HepG2 (cell line): Measurements from ENCODE around the gene ZNF653. TPM values are rescaled to one million over a fixed set of nuclear protein-coding genes. Genes with fewer than 3 reads are reported as not detected.
A peak's percentile ranks its signal among the peaks of the same experiment; 100 is the strongest.

Experiments used
- BHLHE40 ChIP-seq: IDR thresholded peaks from 2 replicates; pipeline ENCODE4 v1.6.1; 2011; ENCODE audit warnings: low read length, improper control_type of control experiment
- CBFB ChIP-seq: sonication (generic); formaldehyde crosslinking; IDR thresholded peaks from 2 replicates; pipeline ENCODE4 v1.4.0; 2020; ENCODE audit warnings: missing genetic modification reagents
- DR1 ChIP-seq: sonication (generic); formaldehyde crosslinking; IDR thresholded peaks from 2 replicates; pipeline ENCODE4 v1.8.0; 2021; ENCODE audit warnings: mild to moderate bottlenecking, missing genetic modification reagents, inconsistent platforms
- GTF3A ChIP-seq: sonication (generic); formaldehyde crosslinking; conservative IDR thresholded peaks from 2 replicates; pipeline ENCODE4 v1.4.0; 2020; ENCODE audit warnings: mild to moderate bottlenecking, missing genetic modification reagents
- KLF11 ChIP-seq: IDR thresholded peaks from 2 replicates; pipeline ENCODE4 v1.6.1; 2016; ENCODE audit warnings: missing compliant biosample characterization
- PAX8 ChIP-seq: sonication (generic); formaldehyde crosslinking; IDR thresholded peaks from 2 replicates; pipeline ENCODE4 v1.8.0; 2022; ENCODE audit warnings: mild to moderate bottlenecking, missing genetic modification reagents, borderline replicate concordance
- PCBP2 ChIP-seq: fragments of 200-400 bp; formaldehyde crosslinking; optimal IDR thresholded peaks from 2 replicates; pipeline ENCODE3; 2018; ENCODE audit warnings: low read length, low read depth; ENCODE audit not compliant: poor library complexity, severe bottlenecking
- REL ChIP-seq: sonication (generic); formaldehyde crosslinking; conservative IDR thresholded peaks from 2 replicates; pipeline ENCODE4 v1.8.0; 2022; ENCODE audit warnings: mild to moderate bottlenecking, missing genetic modification reagents, moderate library complexity
- REXO4 ChIP-seq: sonication (generic); formaldehyde crosslinking; IDR thresholded peaks from 2 replicates; pipeline ENCODE4 v1.8.0; 2022; ENCODE audit warnings: missing genetic modification reagents, mild to moderate bottlenecking, borderline replicate concordance
- RFXANK ChIP-seq: IDR thresholded peaks from 2 replicates; pipeline ENCODE4 v1.6.1; 2016
- SRY ChIP-seq: sonication (generic); formaldehyde crosslinking; IDR thresholded peaks from 2 replicates; pipeline ENCODE4 v1.8.0; 2022; ENCODE audit warnings: mild to moderate bottlenecking, missing genetic modification reagents
- ZBTB1 ChIP-seq: sonication (generic); formaldehyde crosslinking; IDR thresholded peaks from 2 replicates; pipeline ENCODE4 v1.4.0; 2020; ENCODE audit warnings: missing genetic modification reagents, borderline replicate concordance
- ZKSCAN5 ChIP-seq: sonication (generic); formaldehyde crosslinking; IDR thresholded peaks from 2 replicates; pipeline ENCODE4 v1.5.1; 2020; ENCODE audit warnings: mild to moderate bottlenecking, missing genetic modification reagents
- ZNF530 ChIP-seq: sonication (generic); formaldehyde crosslinking; IDR thresholded peaks from 2 replicates; pipeline ENCODE4 v1.5.0; 2020; ENCODE audit warnings: low read depth, mild to moderate bottlenecking, missing genetic modification reagents
- ZNF557 ChIP-seq: sonication (generic); formaldehyde crosslinking; IDR thresholded peaks from 2 replicates; pipeline ENCODE4 v1.4.0; 2020; ENCODE audit warnings: missing genetic modification reagents
- ZNF790 ChIP-seq: sonication (generic); formaldehyde crosslinking; IDR thresholded peaks from 2 replicates; pipeline ENCODE4 v1.8.0; 2022; ENCODE audit warnings: missing genetic modification reagents, mild to moderate bottlenecking, borderline replicate concordance
- polyA plus RNA-seq, 8 experiments: library from polyadenylated mRNA; depleted of rRNA in 3 of 8; stranded (reverse) in 7 of 8; unstranded in 1 of 8; fragments of >200 nt; fragmentation: Illumina TruSeq in 4 of 8; extraction: Trizol in 4 of 8; gene quantifications; 2 replicates each; pipeline versions ENCODE4 v1.2.1 to v1.2.3, GENCODE V29; 2011 to 2016; ENCODE audit warnings: low read depth in 4 of 8, missing spikeins in 1 of 8, mixed read lengths in 1 of 8; ENCODE audit not compliant: insufficient read depth in 1 of 8
- total RNA-seq, 5 experiments: library from RNA; depleted of rRNA; stranded (reverse); fragments of >200 nt; fragmentation: Illumina TruSeq; extraction: Trizol; gene quantifications; 2 replicates each; pipeline ENCODE4 v1.2.3, GENCODE V29; 2016; ENCODE audit warnings: low read depth in 1 of 5
- TF ChIP-seq, protein P1 (sequence below): sonication (generic); formaldehyde crosslinking; IDR thresholded peaks from 2 replicates; pipeline ENCODE4 v1.9.0; 2022; ENCODE audit warnings: missing genetic modification reagents, mild to moderate bottlenecking, borderline replicate concordance
- TF ChIP-seq, protein P2 (sequence below): IDR thresholded peaks from 2 replicates; pipeline ENCODE4 v1.6.1; 2016; ENCODE audit warnings: low read depth
- TF ChIP-seq, protein P3 (sequence below): sonication (generic); formaldehyde crosslinking; IDR thresholded peaks from 2 replicates; pipeline ENCODE4 v1.8.1; 2023; ENCODE audit warnings: missing genetic modification reagents, inconsistent platforms, borderline replicate concordance
- TF ChIP-seq, protein P4 (sequence below): sonication (generic); formaldehyde crosslinking; IDR thresholded peaks from 2 replicates; pipeline ENCODE4 v1.5.1; 2020; ENCODE audit warnings: mild to moderate bottlenecking, missing genetic modification reagents, moderate library complexity
- TF ChIP-seq, protein P5 (sequence below): sonication (generic); formaldehyde crosslinking; IDR thresholded peaks from 2 replicates; pipeline ENCODE4 v1.8.0; 2022; ENCODE audit warnings: missing genetic modification reagents, low read depth, mild to moderate bottlenecking, borderline replicate concordance

The ZNF653 gene
- total and polyA plus RNA-seq, 2 of the 13 experiments (the other 11 are each of a cell fraction or from before 2014, with no cell fraction given), result 4.7 to 7.1 TPM

DNA sequence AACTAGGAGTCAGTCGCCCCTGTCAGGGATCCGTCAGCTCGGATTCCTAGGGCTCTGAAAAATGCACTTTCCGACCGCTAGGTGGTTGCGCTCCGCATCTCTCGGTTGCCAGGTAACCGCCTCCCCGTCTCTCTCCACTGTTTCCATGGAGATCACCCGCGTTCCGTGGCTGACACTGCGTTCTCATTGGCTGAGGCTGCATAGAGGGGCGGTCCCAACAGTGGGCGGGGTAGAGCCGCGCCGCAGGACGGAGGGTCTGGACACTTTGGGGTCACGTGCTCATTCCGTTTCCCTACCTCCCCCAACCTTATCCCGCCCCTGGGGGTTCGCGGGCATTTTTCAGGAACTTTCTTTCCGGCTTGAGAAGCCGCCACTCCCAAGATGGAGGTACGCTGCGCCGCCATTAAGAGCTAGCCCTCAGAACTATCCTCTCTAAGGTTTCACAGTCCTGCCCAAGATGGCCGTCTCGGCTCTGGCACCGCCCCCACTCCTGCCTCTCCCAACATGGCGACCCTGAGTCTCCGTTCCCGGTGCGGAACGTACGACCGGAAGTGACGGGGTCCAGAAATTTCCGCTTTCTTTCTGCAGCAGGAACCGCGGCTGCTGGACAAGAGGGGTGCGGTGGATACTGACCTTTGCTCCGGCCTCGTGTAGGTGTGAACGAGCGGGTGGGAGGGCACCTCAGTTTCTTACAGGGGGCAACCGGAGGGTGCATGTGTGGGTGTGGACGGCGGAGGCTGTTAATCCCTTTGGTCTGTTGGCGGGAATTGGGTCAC is 70.4 kb downstream of the ZNF653 start, which contains the start of the genes ODAD3 and PRKCSH (continued):
- TF ChIP-seq, protein P1, sequence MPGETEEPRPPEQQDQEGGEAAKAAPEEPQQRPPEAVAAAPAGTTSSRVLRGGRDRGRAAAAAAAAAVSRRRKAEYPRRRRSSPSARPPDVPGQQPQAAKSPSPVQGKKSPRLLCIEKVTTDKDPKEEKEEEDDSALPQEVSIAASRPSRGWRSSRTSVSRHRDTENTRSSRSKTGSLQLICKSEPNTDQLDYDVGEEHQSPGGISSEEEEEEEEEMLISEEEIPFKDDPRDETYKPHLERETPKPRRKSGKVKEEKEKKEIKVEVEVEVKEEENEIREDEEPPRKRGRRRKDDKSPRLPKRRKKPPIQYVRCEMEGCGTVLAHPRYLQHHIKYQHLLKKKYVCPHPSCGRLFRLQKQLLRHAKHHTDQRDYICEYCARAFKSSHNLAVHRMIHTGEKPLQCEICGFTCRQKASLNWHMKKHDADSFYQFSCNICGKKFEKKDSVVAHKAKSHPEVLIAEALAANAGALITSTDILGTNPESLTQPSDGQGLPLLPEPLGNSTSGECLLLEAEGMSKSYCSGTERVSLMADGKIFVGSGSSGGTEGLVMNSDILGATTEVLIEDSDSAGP (CRISPR knock-in tag), result peak; percentile 49; the same call in 1 of the 2 replicates
- TF ChIP-seq ZKSCAN5 (CRISPR knock-in tag) (no peak), RFXANK (CRISPR knock-in tag) (peak; percentile 37; the same call in 1 of the 2 replicates), SRY (peak; percentile 82; the same call in 1 of the 2 replicates), ZNF790 (CRISPR knock-in tag) (no peak), GTF3A (CRISPR knock-in tag) (0 out of 2 replicates have a peak, but pooled peaks have one; percentile 35), ZNF557 (CRISPR knock-in tag) (no peak; the same call in none of the 2 replicates), CBFB (CRISPR knock-in tag) (peak; percentile 76; the same call in 1 of the 2 replicates), ZNF530 (CRISPR knock-in tag) (no peak), REXO4 (CRISPR knock-in tag) (no peak), PAX8 (CRISPR knock-in tag) (no peak), BHLHE40 (peak; percentile 87), KLF11 (CRISPR knock-in tag) (no peak), DR1 (CRISPR knock-in tag) (peak; percentile 72), PCBP2 (no peak), ZBTB1 (CRISPR knock-in tag) (no peak), REL (CRISPR knock-in tag) (no peak)
- TF ChIP-seq, protein P2, sequence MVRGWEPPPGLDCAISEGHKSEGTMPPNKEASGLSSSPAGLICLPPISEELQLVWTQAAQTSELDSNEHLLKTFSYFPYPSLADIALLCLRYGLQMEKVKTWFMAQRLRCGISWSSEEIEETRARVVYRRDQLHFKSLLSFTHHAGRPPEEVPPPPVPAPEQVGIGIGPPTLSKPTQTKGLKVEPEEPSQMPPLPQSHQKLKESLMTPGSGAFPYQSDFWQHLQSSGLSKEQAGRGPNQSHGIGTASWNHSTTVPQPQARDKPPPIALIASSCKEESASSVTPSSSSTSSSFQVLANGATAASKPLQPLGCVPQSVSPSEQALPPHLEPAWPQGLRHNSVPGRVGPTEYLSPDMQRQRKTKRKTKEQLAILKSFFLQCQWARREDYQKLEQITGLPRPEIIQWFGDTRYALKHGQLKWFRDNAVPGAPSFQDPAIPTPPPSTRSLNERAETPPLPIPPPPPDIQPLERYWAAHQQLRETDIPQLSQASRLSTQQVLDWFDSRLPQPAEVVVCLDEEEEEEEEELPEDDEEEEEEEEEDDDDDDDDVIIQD (CRISPR knock-in tag), result no peak
- TF ChIP-seq, protein P3, sequence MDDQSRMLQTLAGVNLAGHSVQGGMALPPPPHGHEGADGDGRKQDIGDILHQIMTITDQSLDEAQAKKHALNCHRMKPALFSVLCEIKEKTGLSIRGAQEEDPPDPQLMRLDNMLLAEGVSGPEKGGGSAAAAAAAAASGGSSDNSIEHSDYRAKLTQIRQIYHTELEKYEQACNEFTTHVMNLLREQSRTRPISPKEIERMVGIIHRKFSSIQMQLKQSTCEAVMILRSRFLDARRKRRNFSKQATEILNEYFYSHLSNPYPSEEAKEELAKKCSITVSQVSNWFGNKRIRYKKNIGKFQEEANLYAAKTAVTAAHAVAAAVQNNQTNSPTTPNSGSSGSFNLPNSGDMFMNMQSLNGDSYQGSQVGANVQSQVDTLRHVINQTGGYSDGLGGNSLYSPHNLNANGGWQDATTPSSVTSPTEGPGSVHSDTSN (CRISPR knock-in tag), result no peak
- TF ChIP-seq, protein P4, sequence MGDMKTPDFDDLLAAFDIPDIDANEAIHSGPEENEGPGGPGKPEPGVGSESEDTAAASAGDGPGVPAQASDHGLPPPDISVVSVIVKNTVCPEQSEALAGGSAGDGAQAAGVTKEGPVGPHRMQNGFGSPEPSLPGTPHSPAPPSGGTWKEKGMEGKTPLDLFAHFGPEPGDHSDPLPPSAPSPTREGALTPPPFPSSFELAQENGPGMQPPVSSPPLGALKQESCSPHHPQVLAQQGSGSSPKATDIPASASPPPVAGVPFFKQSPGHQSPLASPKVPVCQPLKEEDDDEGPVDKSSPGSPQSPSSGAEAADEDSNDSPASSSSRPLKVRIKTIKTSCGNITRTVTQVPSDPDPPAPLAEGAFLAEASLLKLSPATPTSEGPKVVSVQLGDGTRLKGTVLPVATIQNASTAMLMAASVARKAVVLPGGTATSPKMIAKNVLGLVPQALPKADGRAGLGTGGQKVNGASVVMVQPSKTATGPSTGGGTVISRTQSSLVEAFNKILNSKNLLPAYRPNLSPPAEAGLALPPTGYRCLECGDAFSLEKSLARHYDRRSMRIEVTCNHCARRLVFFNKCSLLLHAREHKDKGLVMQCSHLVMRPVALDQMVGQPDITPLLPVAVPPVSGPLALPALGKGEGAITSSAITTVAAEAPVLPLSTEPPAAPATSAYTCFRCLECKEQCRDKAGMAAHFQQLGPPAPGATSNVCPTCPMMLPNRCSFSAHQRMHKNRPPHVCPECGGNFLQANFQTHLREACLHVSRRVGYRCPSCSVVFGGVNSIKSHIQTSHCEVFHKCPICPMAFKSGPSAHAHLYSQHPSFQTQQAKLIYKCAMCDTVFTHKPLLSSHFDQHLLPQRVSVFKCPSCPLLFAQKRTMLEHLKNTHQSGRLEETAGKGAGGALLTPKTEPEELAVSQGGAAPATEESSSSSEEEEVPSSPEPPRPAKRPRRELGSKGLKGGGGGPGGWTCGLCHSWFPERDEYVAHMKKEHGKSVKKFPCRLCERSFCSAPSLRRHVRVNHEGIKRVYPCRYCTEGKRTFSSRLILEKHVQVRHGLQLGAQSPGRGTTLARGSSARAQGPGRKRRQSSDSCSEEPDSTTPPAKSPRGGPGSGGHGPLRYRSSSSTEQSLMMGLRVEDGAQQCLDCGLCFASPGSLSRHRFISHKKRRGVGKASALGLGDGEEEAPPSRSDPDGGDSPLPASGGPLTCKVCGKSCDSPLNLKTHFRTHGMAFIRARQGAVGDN (CRISPR knock-in tag), result peak; percentile 91
- TF ChIP-seq, protein P5, sequence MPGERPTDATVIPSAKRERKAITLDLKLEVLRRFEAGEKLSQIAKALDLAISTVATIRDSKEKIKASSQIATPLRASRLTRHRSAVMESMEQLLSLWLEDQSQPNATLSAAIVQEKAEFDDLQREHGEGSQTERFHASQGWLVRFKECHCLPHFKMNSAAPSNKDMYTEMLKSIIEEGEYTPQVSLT (CRISPR knock-in tag), result no peak
